Bronchial epithelial cell (primary cell): ENCODE results near the gene MGST2. TPM values are rescaled to one million over a fixed set of nuclear protein-coding genes. Genes with fewer than 3 reads are reported as not detected.

Experiments used
- DNase-seq: peaks from one replicate; pipeline ENCODE4 v3.0.0-alpha.2; 2010; ENCODE audit warnings: low read depth
- FAIRE-seq: peaks from 2 replicates; lab custom pipeline; 2011; peaks lifted over from hg19 to GRCh38; lab: Jason Lieb, UNC
- H3K27me3 ChIP-seq: 2 replicates; pipeline ENCODE4 v1.5.1; 2011; ENCODE audit warnings: low read length; ENCODE audit not compliant: control insufficient read depth, insufficient read depth
- H3K36me3 ChIP-seq: 2 replicates; pipeline ENCODE4 v1.5.1; 2011; ENCODE audit warnings: low read length; ENCODE audit not compliant: control insufficient read depth, insufficient read depth
- H3K4me3 ChIP-seq: 2 replicates; pipeline ENCODE4 v1.5.1; 2011; ENCODE audit warnings: mild to moderate bottlenecking, low read depth, low read length, control low read depth
- CTCF ChIP-seq: IDR thresholded peaks from 2 replicates; pipeline ENCODE4 v1.5.1; 2011; ENCODE audit warnings: mild to moderate bottlenecking, moderate library complexity, low read length, control low read depth, inconsistent platforms; ENCODE audit not compliant: insufficient read depth, severe bottlenecking
- total RNA-seq: library from RNA; depleted of rRNA; stranded (reverse); fragments of >200 nt; gene quantifications from 2 replicates; pipeline ENCODE4 v1.2.1, GENCODE V29; 2014

The MGST2 gene
- total RNA-seq, 1 donor from 2014 or later: 28.7 TPM

- DNase-seq (peak; percentile 18), FAIRE-seq (no peak)
- no peak for TF ChIP-seq CTCF
- H3K4me3 ChIP-seq: no peak overlapping the region
- H3K27me3 ChIP-seq: no peaks in the 10 kb centered on the region
- peaks cover 4% of the 10 kb centered on the region for H3K36me3 ChIP-seq
These were observed 44.5 kb downstream of the MGST2 start for GRCh38 chr4:139710073-139710472.

DNA sequence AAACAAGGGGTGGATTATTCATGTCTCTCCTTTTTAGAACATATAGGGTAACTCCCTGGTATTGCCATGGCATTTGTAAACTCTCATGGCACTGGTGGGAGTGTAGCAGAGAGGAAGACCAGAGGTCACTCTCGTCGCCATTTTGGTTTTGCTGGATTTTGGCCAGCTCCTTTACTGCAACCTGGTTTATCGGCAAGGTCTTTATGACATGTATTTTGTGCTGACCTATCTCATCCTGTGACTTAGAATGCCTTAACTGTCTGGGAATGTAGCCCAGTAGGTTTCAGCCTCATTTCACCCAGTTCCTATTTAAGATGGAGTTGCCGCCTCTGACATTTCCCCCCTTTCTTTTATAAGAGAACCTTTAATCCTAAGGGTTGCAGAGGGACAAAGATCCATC, 45.8 kb downstream of the MGST2 start:
- TF ChIP-seq CTCF: no peak
- DNase-seq (peak; percentile 80), FAIRE-seq (no peak)
- Histone ChIP-seq H3K4me3 (no peak overlapping the region), H3K36me3 (no peaks in the 10 kb centered on the region), H3K27me3 (no peaks in the 10 kb centered on the region)

- no peaks in the 10 kb centered on the region for H3K27me3 ChIP-seq
- no peaks in the 10 kb centered on the region for H3K36me3 ChIP-seq
- H3K4me3 ChIP-seq: no peak overlapping the region
- TF ChIP-seq CTCF: no peak
- DNase-seq (no peak), FAIRE-seq (no peak)
These were observed 47.3 kb downstream of the MGST2 start for GRCh38 chr4:139712882-139713281.

GRCh38 chr4:139715746-139716391, 50.2 kb downstream of the MGST2 start:
- Histone ChIP-seq H3K4me3 (no peak overlapping the region), H3K36me3 (peaks cover 3% of the 10 kb centered on the region), H3K27me3 (no peaks in the 10 kb centered on the region)
- peak; percentile 41 for DNase-seq
- FAIRE-seq: no peak
- no peak for TF ChIP-seq CTCF

- TF ChIP-seq CTCF: no peak
- no peaks in the 10 kb centered on the region for H3K27me3 ChIP-seq
- H3K36me3 ChIP-seq: peaks cover 3% of the 10 kb centered on the region
- no peak overlapping the region for H3K4me3 ChIP-seq
- DNase-seq (no peak), FAIRE-seq (peak; percentile 76)
These were observed 52.7 kb downstream of the MGST2 start for GRCh38 chr4:139718358-139718757.

DNA sequence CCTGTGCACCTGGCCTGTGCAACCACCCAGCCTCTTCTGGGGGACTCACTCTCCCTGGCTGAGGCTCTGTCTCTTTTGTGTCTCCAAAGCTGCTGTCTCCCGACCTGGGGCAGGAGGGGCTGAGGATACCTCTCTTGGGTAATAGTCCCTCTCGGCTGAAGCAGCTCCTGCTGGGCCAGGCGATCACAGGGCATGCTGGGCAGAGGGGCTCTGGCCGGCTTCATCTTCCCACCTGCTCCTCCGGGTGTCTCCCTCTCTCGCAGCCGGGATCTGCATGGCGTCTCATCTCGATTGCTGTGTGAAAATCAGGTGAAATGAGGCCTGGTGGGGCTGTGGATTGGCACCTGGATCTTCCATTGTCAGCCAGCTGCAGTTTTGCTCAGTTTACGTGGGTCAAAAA, 53.2 kb downstream of the MGST2 start:
- TF ChIP-seq CTCF: no peak
- DNase-seq (no peak), FAIRE-seq (no peak)
- Histone ChIP-seq H3K4me3 (no peak overlapping the region), H3K36me3 (peaks cover 3% of the 10 kb centered on the region), H3K27me3 (no peaks in the 10 kb centered on the region)
